22Rv1 (cell line): ENCODE data around the gene TMEM269.

Experiments
- H3K27ac ChIP-seq: fragments of 450-650 bp; 2 replicates; pipeline ENCODE4 v1.5.1; 2017
- ZFX ChIP-seq: fragments of 450-650 bp; IDR thresholded peaks from 2 replicates; pipeline ENCODE4 v1.6.1; 2017; ENCODE audit warnings: antibody characterized with exemption, borderline replicate concordance
- TF ChIP-seq, protein P1 (sequence below): fragments of 450-650 bp; IDR thresholded peaks from 2 replicates; pipeline ENCODE4 v1.5.1; 2017; ENCODE audit warnings: mild to moderate bottlenecking

Gene TMEM269

DNA sequence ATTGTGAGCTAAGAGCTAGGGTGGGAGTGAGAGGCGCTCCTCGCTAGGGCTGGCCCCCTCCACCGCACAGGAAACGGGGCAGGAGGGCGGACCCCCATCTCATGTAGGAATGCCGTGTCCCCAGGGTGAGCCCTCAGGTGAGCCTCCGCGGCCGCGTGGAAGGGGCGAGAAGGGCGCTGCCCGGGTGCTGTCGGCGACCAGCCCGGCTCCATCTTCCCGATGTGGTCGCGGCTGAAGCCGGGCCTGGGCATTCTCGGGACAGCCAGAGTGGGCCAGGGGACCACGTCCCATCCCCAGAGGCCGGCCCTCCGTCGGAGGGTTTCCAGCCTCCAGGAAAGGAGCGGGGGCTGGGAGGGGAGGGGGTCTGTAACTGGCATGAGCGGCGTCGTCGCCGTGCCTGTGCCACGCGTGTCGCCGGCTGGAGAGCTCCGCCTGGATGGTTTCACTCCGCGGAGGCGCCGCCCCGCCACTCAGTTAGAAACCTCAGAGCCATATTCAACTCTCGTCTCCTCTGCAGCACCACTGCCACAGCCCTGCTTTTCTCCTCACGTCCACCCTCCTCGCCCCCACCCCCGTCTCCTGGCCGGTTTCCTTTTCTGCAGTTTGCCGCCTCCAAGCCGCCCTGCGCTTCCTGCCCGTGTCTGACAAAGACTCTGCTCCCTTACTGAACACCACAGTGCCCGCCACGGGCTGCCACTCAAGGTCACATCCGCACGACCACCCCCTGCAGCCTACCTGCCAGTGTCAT lies at the start of gene TMEM269:
Gene TMEM269, plus strand, starts transcription at position 46 of the 748 bp plus-strand sequence. CDS start 4,903 bp downstream, outside the sequence.
- TF ChIP-seq ZFX: no peak
- TF ChIP-seq, protein P1, sequence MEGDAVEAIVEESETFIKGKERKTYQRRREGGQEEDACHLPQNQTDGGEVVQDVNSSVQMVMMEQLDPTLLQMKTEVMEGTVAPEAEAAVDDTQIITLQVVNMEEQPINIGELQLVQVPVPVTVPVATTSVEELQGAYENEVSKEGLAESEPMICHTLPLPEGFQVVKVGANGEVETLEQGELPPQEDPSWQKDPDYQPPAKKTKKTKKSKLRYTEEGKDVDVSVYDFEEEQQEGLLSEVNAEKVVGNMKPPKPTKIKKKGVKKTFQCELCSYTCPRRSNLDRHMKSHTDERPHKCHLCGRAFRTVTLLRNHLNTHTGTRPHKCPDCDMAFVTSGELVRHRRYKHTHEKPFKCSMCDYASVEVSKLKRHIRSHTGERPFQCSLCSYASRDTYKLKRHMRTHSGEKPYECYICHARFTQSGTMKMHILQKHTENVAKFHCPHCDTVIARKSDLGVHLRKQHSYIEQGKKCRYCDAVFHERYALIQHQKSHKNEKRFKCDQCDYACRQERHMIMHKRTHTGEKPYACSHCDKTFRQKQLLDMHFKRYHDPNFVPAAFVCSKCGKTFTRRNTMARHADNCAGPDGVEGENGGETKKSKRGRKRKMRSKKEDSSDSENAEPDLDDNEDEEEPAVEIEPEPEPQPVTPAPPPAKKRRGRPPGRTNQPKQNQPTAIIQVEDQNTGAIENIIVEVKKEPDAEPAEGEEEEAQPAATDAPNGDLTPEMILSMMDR: no peak
- no peak within 1 kb of the TSS for H3K27ac ChIP-seq

DNA sequence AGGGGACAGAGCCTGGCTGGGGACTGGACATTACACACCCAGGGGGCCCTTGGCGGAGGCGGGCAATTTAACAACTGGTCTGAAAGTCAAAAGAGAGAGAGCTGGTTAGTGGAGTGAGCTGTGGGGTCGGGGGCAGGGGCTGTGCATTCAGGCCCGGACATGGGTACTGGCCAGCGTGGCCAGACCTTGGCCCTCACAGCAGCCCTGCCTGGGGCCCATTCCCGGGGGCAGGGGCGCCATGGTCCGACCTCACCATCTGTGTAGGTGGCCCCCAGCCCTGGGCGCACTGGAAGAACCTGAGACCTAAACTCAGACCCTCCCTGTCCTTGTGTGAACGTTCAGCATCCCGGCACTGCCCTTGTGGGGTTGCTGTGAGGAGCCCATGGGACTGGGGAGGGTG lies 49.7 kb upstream of the TMEM269 start:
- TF ChIP-seq ZFX: no peak
- TF ChIP-seq, protein P1: no peak
- H3K27ac ChIP-seq: no peak overlapping the region

GRCh38 chr1:42735477-42736105 lies 49.2 kb upstream of the TMEM269 start:
- no peak overlapping the region for H3K27ac ChIP-seq

DNA sequence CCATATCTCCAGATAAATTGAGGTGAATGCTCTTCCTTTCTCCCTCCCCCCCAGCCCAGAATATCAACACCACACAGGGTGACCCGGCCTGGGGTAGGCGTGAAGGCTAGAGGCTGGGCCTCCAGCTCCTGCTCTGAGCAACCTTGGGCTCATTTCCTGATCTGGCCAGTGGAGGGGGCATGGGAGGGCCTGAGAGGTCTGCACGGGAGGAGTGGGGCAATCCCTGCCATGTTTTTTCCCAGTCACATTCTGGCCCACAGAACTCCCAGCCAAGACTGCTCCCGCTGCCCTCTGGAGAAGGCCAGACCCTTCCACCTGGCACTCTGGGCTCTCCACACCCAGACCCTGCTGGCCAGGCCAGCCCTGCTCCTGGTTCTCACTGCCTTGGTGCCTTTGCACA lies 48.6 kb upstream of the TMEM269 start:
- H3K27ac ChIP-seq: no peak overlapping the region
- TF ChIP-seq, protein P1: peak; percentile 55
- no peak for TF ChIP-seq ZFX

More at GRCh38 chr1:42735477-42736105, 49.2 kb upstream of the TMEM269 start:
- TF ChIP-seq, protein P1: no peak
- no peak for TF ChIP-seq ZFX

DNA sequence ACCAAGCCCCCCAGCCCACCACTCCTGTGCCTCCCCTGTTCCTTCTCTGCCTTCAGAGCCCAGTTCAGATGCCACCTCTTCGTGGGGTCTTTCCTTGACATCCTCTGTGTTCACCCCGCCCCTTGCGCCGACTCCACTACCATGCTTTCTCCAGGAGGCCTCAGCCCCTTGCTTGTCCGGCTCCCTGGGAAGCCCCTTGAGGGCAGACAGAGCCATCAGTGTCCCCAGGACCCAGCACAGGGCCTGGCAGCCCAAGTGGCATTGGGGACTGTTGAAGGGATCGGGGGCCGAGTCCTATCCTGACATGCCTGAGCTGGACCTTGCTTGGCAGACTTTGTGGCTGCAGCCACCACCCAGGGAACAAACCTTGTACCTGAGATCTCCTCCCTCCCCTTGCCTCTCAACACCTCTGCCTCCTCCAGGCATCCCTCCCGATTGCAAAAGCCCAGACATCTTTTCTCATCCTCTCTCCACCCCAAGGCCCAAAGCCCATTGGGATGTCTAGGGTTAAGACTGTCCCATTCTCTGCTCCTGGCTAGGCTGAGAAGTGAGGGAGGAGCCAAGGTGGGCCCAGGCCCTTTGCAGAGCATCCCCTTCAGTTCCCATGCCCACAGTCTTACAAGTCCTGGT lies 48.1 kb upstream of the TMEM269 start:
- no peak overlapping the region for H3K27ac ChIP-seq
- TF ChIP-seq, protein P1: no peak
- no peak for TF ChIP-seq ZFX

GRCh38 chr1:42737257-42737656 lies 47.5 kb upstream of the TMEM269 start:
- no peak overlapping the region for H3K27ac ChIP-seq
- TF ChIP-seq ZFX: no peak
- TF ChIP-seq, protein P1: no peak
